KOPT-K1 (cell line): Measurements from ENCODE around the gene HOXC6.

ENCODE experiments used
- H3K27ac ChIP-seq: fragments of 200-600 bp; sonication (generic); 2 replicates; pipeline ENCODE4 v1.5.1; 2016; ENCODE audit warnings: antibody characterized with exemption, mild to moderate bottlenecking, low read depth, low read length; ENCODE audit not compliant: poor library complexity, severe bottlenecking
- H3K36me3 ChIP-seq: fragments of 200-600 bp; sonication (generic); 2 replicates; pipeline ENCODE4 v1.5.1; 2017; ENCODE audit warnings: antibody characterized with exemption, mild to moderate bottlenecking, low read length, moderate library complexity; ENCODE audit not compliant: insufficient read depth
- H3K9me3 ChIP-seq: fragments of 200-600 bp; sonication (generic); 2 replicates; pipeline ENCODE4 v1.5.1; 2017; ENCODE audit warnings: antibody characterized with exemption, low read length, mild to moderate bottlenecking; ENCODE audit not compliant: insufficient read depth, poor library complexity, severe bottlenecking

The HOXC6 gene

GRCh38 chr12:54015018-54015931 lies 13.0 kb upstream of the HOXC6 start:
- Histone ChIP-seq H3K9me3 (no peaks in the 10 kb centered on the region), H3K36me3 (no peaks in the 10 kb centered on the region), H3K27ac (no peak overlapping the region)

DNA sequence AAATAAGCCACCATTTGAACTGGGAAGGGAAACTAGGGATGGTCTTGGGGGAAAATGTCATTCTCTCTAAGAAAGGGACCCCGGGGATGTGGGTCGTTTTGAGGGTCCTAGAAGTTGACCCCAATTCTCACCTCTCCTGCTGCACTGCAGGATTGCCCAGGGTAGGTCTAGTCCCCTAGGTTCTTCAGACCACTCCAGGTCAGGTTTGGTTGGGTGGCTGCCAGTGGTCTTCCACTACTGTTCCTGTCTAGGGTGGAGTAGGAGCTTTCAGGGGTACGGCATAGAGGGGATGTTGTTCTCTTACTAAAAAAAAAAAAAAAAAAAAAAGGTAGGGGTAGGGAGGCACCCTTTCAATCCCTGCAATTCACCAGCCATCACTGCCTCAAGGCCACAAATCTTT lies 12.2 kb upstream of the HOXC6 start:
- no peaks in the 10 kb centered on the region for H3K9me3 ChIP-seq
- no peak overlapping the region for H3K27ac ChIP-seq
- H3K36me3 ChIP-seq = no peaks in the 10 kb centered on the region

- H3K9me3 ChIP-seq = no peaks in the 10 kb centered on the region
- no peaks in the 10 kb centered on the region for H3K36me3 ChIP-seq
- no peak overlapping the region for H3K27ac ChIP-seq
Observed at GRCh38 chr12:54016478-54016964, 11.7 kb upstream of the HOXC6 start.

GRCh38 chr12:54017027-54017788 lies 11.0 kb upstream of the HOXC6 start:
- H3K9me3 ChIP-seq = no peaks in the 10 kb centered on the region
- no peaks in the 10 kb centered on the region for H3K36me3 ChIP-seq
- H3K27ac ChIP-seq = peak overlapping the region; percentile 63

DNA sequence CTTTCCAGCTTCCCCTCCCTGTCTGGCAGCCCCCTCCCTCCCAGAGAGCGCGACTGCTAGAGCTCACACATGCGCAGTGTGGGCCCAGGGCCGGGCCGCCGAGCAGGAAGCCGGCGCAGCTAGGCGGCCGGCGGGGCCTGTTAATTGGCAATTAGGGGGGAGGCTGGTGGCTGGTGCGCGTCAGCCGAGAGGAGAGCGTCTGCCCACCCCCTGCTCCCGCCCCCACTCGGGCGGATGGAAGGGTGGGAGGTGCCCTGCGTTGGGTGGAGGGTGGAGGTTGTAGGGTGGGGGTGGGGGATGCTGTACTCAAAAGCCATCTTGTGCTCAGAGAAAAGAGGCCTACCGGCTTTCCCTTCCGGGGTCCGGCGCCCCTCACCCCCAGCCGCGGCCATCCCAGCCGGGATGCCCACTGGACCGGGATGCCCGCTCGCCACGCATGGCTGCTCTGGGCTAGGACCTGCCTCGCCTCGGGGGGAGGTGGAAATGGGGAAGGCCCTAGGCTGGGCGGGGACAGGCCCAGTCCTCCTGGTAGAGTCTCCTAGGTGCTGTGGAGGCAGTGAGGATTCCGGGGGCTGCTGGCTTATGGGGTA lies 10.3 kb upstream of the HOXC6 start:
- no peaks in the 10 kb centered on the region for H3K36me3 ChIP-seq
- H3K9me3 ChIP-seq = no peaks in the 10 kb centered on the region
- peak overlapping the region; percentile 63 for H3K27ac ChIP-seq

DNA sequence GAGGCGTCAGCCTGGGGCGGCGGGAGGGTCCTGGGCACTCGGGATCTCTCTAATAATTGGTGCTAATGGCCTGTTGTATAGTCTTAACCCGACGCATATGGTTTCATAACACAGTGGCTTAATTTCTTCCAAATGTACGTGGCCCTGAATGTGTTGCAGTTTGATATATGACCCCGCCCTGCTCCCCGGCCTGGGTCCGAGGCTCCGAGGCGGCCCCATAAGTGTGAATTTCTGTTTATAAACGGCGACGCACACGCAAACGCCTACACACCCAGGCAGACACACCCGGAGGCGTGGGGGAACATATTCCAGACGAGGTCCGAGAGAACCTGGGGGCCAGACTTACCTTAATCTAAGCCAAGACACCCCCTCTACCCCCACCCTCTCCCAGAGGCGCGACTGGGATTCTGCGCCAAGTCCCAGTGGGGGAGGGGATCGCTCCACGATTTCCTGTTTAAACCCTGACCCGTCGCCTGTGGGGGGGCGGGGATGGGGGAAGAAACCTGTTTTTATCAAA lies 9.7 kb upstream of the HOXC6 start:
- peak overlapping the region; percentile 63 for H3K27ac ChIP-seq
- H3K9me3 ChIP-seq = no peaks in the 10 kb centered on the region
- H3K36me3 ChIP-seq = no peaks in the 10 kb centered on the region

DNA sequence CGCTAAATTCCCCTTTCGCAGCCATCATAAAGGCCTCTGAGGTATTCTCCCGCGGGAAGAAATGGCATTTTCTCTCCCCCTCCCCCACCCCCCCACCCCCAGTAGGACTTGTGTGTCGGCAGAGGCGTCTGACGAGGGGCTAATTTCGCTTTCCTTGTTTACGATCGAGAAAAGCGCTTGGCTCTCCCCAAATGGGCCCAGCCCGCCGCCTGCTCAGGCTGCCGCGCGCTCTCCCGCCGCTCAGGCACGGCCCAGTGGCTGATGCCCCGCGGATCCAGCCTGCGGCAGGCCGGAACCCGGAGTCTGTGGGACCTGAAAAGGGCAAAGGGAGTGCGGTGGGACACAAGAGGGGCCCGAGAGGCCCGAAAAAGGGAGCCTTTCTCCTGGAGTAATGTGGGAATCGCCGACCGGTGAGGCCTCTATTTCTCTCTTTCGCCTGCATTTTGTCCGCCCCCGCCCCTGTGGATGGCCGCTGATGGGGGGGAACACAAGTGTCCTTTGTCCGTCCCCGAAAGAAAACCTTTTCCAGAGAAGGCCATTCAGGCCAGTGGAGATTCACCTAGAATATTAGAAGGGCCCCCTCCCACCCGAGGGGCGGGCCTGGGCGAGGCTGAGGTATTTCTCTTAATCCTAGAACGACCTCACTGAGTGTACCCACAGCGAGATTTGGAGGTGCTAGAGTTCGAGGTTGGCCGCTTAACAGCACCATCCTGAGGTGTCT lies 9.0 kb upstream of the HOXC6 start:
- H3K36me3 ChIP-seq = no peaks in the 10 kb centered on the region

GRCh38 chr12:54019924-54020590 lies 8.2 kb upstream of the HOXC6 start:
- Histone ChIP-seq H3K9me3 (no peaks in the 10 kb centered on the region), H3K36me3 (no peaks in the 10 kb centered on the region), H3K27ac (no peak overlapping the region)

More for the DNA sequence above, 9.0 kb upstream of the HOXC6 start:
- Histone ChIP-seq H3K9me3 (no peaks in the 10 kb centered on the region), H3K27ac (no peak overlapping the region)

DNA sequence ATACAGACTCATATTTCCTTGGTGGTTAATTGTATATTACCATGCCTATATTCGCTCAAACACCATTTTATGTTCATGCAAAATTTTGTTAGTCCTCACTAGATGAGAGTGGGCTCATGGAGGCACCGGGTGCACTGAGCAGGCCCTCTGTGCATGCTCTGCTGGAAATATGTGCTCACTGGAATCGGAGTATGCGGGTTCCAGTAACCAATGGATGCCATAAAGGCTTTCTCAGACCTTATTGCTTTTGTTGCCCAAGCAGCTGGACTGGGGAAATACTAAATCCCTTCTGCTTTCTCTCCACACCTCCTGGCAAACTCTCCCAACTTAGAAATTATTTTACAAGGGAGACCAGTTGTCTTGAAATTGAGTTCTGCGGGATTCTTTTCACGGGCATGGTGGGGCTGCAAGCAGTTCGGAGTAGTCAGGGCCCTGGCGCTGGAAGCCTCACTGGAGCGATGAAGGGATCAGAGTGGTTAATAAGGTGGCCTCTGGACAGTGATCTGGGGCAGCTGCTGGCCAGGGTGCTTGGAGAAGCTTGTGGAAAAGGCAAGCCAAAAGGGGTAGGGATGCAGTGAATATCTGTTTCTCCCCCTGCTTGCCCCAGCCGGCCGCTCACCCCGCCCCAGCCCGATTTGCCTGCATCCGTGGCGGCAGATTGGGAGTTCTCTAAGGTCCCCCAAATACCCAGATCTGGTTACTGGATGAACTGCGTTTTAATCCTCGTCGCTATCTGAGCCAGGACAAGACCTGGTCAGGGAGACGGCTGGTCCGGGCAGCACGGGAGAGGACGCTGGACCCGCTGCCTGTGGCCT lies 7.4 kb upstream of the HOXC6 start:
- no peaks in the 10 kb centered on the region for H3K36me3 ChIP-seq
- no peaks in the 10 kb centered on the region for H3K9me3 ChIP-seq
- no peak overlapping the region for H3K27ac ChIP-seq

DNA sequence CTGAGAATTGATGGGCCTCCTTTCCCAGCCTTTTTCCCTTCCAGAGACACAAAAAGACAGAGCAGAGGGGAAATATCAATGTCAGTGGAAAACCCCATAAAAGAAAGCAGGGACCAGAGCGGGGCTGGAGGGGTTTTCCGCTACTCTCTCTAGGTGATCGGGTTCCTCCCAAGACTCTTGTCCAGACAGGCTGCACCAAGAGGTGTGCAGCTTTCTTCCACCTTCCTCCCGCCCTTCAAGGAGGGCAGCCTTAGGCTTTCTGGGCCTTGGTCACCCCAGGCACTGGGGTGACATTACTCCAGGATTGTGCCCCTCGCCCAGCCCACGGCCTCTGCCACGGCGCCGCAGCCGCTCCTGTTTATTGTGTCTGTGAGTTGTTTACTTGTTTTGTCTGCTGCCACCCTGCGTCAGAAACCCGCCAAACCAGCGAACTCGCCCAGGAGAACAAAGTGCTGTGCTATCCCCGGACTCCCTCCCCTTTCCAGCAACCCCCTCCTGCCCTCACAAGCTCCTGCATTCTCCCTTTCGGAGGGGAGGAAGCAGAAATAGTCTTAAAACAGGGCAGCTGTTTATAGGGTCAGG lies 6.7 kb upstream of the HOXC6 start:
- Histone ChIP-seq H3K9me3 (no peaks in the 10 kb centered on the region), H3K36me3 (no peaks in the 10 kb centered on the region), H3K27ac (no peak overlapping the region)

DNA sequence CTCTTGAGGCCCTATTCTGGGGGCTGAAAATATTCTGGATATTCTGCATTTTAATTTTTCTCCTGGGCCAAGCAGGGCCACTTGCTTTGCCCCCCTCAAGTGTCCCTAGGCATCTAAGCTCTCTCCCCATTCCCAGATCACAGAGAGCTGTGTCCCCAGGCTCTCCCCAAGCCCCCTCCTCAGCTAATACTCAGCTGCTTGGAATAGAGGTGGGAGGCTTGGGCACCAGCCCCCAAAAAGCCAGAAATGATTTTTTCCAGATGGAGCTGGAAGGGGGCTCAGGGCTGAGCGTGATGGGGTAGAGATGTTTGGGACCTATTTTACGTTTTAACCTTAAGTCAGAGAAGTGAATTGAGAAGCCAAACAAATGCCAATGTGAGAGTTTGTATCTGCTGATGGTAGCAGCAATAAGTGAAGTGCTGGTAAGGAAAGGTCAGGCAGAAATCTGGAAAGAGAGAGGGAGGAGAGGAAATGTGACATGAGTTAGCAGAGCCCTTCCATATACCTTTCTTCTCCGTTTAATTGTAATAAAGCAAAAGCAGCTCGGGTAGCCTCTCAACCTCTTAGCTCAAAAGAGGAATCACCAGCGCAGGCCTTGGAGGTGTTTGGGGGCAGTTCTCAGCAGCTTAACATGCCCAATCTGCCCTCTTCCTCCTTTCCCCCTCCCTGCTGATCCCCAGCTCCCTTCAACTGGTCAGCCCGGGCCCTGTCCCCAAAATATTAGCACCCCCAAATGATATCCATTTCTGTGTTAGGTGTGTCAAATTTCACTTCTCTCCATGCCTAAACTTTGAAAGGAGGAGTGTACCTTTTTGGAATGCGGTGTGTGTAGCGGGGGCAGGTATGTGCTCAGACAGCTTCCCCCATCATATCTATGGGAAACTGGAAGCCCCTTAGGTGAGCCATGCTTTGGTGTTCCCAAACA lies 5.0 kb upstream of the HOXC6 start:
- no peaks in the 10 kb centered on the region for H3K36me3 ChIP-seq
- H3K27ac ChIP-seq = no peak overlapping the region
- H3K9me3 ChIP-seq = no peaks in the 10 kb centered on the region

- Histone ChIP-seq H3K27ac (no peak overlapping the region), H3K36me3 (no peaks in the 10 kb centered on the region), H3K9me3 (no peaks in the 10 kb centered on the region)
Observed at GRCh38 chr12:54024127-54024526, 4.1 kb upstream of the HOXC6 start.
